Mucosa of descending colon (tissue), 3 donors: ENCODE data around the gene TRAF3. TPM values are rescaled to one million over a fixed set of nuclear protein-coding genes. Genes with fewer than 3 reads are reported as not detected.
"Not testable (repeated sequence)": the region's sequence is repeated elsewhere in the genome, so short reads cannot be mapped to it uniquely, and the experiment has no call there.

Experiments used
- ATAC-seq: fragments of 200-7000 bp; cut with Tn5 transposase; one replicate; pipeline ENCODE4 v1.9.1; 2020; ENCODE audit warnings: mild to moderate bottlenecking, moderate library complexity
- DNase-seq, 3 donors: peaks; one replicate each; pipeline ENCODE4 v3.0.0-alpha.2; 2020
- H3K36me3 ChIP-seq: fragments of 200-600 bp; one replicate; pipeline ENCODE4 v1.8.0; 2021; ENCODE audit warnings: low read depth, mild to moderate bottlenecking
- H3K4me1 ChIP-seq: fragments of 200-600 bp; one replicate; pipeline ENCODE4 v1.8.0; 2021; ENCODE audit warnings: low read depth, mild to moderate bottlenecking
- H3K4me3 ChIP-seq: fragments of 200-600 bp; one replicate; pipeline ENCODE4 v1.8.0; 2021; ENCODE audit warnings: mild to moderate bottlenecking
- H3K9me3 ChIP-seq: fragments of 200-600 bp; one replicate; pipeline ENCODE4 v1.8.0; 2021; ENCODE audit warnings: mild to moderate bottlenecking
- intact Hi-C, 2 donors: fragments of 100-400 bp; cut with DNase I in 1 of 2; cut with micrococcal nuclease in 1 of 2; formaldehyde crosslinking; loops; one replicate each; pipeline versions ENCODE4 v1.11.0 to v1.11.1; 2022; cut with DNase I, micrococcal nuclease
- total RNA-seq, 3 donors: library from RNA; stranded (reverse); fragmentation: NEBNext Ultra II Directional in 2 of 3; extraction: Animal tissue kit (Norgen Biotek cat#: 25700) in 2 of 3; gene quantifications; one replicate each; pipeline versions ENCODE4 v1.2.1 to v1.2.4, GENCODE V29; 2021 to 2023
- TF ChIP-seq, protein P1 (sequence below): fragments of 200-600 bp; IDR thresholded peaks from one replicate; pipeline ENCODE4 v1.8.0; 2022; ENCODE audit warnings: antibody characterized with exemption, mild to moderate bottlenecking
- donor health status: DM: no; HTN: no; CAD: no; lungs with moderate emphysema.
- donor health status: DM: no; HTN: no; CAD: no.
- donor health status: DM: no; HTN: yes; CAD: no.

TRAF3 gene
- total RNA-seq, 3 donors from 2014 or later = 20.9 to 36.0 (median 21.3) TPM

DNA sequence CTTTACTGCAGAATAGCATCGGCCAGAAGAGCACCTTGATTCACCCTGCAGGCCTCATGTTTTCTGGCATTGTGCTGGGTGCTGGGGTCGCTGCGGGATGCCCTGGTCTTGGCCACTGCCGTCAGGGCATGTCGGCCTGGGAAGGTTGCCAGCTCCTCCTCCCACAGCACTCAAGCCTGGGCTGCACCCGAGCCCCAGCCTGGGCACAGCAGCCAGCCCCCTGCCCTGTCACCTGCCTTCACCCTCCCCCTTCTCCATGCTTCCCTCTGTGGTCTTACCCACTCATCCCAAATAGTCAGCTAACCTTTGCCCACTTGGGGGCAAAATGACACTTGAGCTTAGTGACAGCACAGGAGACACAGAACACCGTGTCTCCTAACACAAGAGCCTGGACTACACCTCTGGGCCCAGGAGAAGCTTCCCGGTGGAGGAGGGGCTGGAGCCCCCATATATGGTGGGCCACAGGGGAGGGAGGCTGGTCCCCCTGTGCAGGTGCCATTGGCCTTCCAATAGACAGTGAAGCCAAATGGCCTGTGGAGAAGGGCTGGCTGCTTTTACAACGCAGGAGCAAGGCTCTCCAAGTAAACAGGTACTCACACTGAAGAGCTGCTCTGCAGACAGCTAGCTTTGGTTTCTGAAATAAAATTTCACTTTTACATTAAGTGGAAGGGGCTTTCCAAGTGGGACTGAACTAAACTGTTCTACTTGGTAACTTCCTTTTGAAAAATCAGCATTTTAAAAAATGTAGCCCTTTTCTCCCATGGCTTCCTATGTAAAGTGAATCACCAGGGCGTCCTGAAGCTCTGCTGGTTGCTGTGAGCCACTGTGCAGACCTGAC is 94.0 kb downstream of the TRAF3 start:
- intact Hi-C loops = no loop called here

GRCh38 chr14:102872020-102872419 is 94.8 kb downstream of the TRAF3 start:
- DNase-seq (no peak), ATAC-seq (no peak)
- H3K36me3 ChIP-seq = no peaks in the 10 kb centered on the region
- intact Hi-C loops = no loop called here
- H3K4me1 ChIP-seq = peaks cover 38% of the 10 kb centered on the region
- TF ChIP-seq, protein P1, sequence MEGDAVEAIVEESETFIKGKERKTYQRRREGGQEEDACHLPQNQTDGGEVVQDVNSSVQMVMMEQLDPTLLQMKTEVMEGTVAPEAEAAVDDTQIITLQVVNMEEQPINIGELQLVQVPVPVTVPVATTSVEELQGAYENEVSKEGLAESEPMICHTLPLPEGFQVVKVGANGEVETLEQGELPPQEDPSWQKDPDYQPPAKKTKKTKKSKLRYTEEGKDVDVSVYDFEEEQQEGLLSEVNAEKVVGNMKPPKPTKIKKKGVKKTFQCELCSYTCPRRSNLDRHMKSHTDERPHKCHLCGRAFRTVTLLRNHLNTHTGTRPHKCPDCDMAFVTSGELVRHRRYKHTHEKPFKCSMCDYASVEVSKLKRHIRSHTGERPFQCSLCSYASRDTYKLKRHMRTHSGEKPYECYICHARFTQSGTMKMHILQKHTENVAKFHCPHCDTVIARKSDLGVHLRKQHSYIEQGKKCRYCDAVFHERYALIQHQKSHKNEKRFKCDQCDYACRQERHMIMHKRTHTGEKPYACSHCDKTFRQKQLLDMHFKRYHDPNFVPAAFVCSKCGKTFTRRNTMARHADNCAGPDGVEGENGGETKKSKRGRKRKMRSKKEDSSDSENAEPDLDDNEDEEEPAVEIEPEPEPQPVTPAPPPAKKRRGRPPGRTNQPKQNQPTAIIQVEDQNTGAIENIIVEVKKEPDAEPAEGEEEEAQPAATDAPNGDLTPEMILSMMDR = no peak
- H3K4me3 ChIP-seq = no peak overlapping the region
- no peaks in the 10 kb centered on the region for H3K9me3 ChIP-seq

More for the DNA sequence above, 94.0 kb downstream of the TRAF3 start:
- Histone ChIP-seq H3K4me1 (peaks cover 38% of the 10 kb centered on the region), H3K4me3 (no peak overlapping the region), H3K9me3 (no peaks in the 10 kb centered on the region), H3K36me3 (no peaks in the 10 kb centered on the region)
- TF ChIP-seq, protein P1 = no peak
- DNase-seq = no peak
- no peak for ATAC-seq

GRCh38 chr14:102873131-102873530 is 95.9 kb downstream of the TRAF3 start:
- TF ChIP-seq, protein P1 = no peak
- DNase-seq (peak in 2 of 3 donors; percentile 56 to 64), ATAC-seq (peak; percentile 70)
- H3K36me3 ChIP-seq = no peaks in the 10 kb centered on the region
- H3K4me3 ChIP-seq = no peak overlapping the region
- H3K4me1 ChIP-seq = peaks cover 27% of the 10 kb centered on the region
- intact Hi-C loops = no loop called here
- H3K9me3 ChIP-seq = no peaks in the 10 kb centered on the region

GRCh38 chr14:102873546-102874061 is 96.4 kb downstream of the TRAF3 start:
- TF ChIP-seq, protein P1 = no peak
- no peaks in the 10 kb centered on the region for H3K36me3 ChIP-seq
- H3K9me3 ChIP-seq = no peaks in the 10 kb centered on the region
- no peak overlapping the region for H3K4me3 ChIP-seq
- intact Hi-C loops = no loop called here
- peak; percentile 81 for ATAC-seq
- peak; percentile 78 to 81 (median 80) for DNase-seq
- H3K4me1 ChIP-seq = peaks cover 26% of the 10 kb centered on the region

DNA sequence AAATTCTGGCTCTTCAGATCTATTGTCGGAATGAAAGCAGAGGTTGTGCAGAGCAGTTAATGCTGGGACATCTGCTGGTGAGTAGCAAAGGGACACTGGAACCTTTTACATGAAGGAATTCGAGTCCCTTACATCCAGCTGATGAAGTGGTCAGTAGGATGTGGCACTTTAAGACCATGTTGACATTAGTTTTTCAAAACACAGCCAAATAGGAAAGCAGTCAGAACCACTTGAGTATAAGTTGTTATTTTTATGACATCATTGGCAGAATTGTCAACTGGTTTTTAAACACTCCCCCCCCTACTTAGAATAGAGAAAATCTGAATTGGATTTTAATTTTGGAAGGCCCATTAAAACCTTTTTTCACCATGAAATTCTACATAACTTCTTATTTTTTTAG is 98.4 kb downstream of the TRAF3 start:
- Histone ChIP-seq H3K36me3 (no peaks in the 10 kb centered on the region), H3K4me3 (no peak overlapping the region), H3K4me1 (peaks cover 20% of the 10 kb centered on the region), H3K9me3 (no peaks in the 10 kb centered on the region)
- ATAC-seq = no peak
- TF ChIP-seq, protein P1 = no peak
- intact Hi-C loops = no loop called here
- DNase-seq = no peak

GRCh38 chr14:102877511-102877910 is 100.3 kb downstream of the TRAF3 start:
- ATAC-seq, DNase-seq, H3K36me3 ChIP-seq, intact Hi-C loops, H3K9me3 ChIP-seq, H3K4me3 ChIP-seq: not testable (repeated sequence)
- H3K4me1 ChIP-seq = peaks cover 19% of the 10 kb centered on the region
